Stimulated activated CD4-positive, alpha-beta T cell treated with anti-CD3 and anti-CD28 coated beads, Interleukin-1b, Interleukin-23, amount 100 ng/mL, for 48 hours (primary cell): Measurements from ENCODE around the gene GRIFIN.

Experiments
- DNase-seq: peaks from one replicate; pipeline ENCODE4 v3.0.0-alpha.2; 2020

The GRIFIN gene

DNA sequence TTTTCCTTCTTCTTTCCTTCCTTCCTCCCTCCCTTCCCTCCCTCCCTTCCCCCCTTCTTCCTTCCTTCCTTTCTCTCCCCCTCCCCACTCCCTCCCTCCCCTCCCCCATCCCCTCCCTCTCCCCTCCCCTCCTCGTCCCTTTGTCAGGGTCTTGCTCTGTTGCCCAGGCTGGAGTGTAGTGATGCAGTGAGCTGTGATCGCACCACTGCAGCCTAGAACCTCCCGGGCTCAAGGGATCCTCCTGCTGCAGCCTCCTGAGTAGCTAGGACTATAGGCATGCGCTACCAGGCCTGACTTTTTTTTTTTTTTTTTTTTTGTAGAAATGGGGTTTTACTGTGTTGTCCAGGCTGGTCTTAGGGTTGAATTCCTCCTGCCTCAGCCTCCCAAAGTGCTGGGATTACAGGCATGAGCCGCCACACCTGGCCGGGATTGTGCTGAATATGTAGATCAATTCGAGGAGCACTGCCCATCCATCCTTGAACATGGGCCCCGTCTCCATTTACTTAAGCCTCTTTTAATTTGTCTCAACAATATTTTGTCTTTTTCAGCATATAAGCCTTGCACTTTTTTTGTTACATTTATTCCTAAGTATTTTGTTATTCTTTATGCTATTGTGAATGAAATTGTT lies 23.4 kb downstream of the GRIFIN start:
- no peak for DNase-seq

DNA sequence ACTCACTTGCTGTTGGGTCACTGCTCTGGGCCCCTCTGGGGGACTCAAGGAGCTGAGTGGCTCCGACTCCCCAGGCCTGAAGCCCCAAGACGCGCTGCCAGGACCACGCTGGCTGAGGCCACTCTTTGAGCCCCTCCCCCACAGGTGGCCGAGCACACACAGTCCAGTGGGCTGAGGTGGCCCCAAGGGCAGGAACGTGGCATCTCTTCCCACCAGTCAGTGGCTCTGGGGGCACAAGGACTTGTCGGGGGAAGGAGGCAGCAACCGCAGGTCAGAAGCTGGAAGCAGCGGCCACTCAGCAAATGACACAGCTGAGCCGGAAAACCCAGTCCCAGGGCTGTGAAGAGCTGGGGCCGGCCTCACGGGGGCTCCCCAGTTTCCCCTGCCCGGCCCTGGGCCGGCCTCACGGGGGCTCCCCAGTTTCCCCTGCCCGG lies 24.1 kb downstream of the GRIFIN start:
- no peak for DNase-seq

DNA sequence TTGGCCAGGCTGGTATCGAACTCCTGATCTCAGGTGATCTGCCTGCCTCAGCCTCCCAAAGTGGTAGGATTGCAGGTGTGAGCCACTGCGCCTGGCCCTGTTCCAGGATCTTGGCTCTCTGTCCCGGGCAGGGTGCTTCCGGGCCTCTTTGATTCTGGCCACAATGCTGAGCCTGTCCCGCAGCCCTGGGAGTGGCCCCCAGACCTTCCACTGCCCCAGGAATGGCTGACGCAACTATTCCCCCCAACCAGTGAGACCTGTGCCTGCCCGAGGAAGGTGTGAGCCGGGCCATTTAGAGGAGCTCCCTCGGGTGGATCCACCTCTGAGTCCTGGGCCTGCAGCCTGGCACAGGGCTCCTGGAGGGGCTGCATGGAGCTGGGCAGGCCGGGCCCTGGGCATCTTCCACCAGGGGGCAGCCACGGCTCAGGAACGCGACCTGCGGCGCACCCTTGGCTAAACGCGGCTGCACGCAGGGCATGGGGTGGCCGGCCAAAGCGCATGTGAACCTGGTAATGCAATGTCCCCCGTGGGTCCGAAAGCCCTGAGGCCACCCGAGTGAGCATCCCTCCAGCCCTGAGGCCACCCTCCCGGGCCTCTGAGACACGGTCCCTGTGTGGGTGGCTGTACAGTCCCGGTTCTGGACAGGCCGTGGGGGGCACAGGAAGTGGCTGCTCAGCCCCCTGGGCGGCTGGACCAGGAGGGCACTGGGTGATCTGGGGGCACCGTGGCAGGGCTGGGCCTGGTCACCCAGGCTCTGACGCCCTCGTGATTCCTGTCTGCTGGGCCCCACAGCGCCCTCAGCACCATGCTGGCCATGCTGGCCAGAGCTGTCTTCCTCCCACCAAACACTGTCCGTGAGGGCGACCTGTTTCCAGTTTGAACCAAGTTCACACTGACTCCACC lies 24.8 kb downstream of the GRIFIN start:
- DNase-seq = peak; percentile 77

DNA sequence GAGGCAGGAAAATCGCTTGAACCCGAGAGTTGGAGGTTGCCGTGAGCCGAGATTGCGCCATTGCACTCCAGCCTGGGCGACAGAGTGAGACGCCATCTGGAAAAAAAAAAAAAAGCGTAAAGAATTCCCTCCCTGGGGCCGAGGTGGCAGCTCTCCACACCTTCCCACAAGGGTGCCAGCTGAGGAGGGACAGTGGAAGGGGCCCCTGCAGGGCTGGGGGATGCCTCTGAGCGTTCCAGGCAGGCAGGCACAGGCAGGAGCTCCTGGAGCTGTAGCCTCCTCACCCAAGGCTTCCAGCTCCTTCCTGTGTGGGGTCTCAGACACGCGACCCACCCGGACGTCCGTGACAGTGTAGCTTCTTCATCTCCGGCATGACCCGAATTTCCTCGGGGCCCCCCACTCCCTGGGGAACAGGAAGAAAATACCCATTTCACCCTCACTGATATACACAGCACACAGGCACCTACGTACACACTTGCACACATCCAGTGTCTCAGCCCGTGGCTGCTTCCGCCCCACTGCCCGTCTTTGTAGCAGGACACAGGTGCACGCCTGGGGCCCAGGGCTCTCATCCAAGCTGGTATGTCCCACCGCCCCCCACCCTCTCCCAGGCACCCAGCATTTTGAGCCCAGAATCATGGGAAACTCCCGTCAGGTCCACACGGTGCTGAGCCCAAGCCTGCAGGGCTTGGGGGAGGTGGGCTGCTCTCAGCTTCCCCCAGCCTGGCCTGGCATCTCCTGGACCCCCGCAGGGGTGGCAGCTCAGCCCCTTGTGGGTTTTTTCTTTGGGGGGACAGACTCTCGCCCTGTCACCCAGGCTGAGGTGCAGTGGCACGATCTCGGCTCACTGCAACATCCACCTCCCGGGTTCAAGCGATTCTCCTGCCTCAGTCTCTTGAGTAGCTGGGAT lies 25.7 kb downstream of the GRIFIN start:
- DNase-seq = no peak

DNA sequence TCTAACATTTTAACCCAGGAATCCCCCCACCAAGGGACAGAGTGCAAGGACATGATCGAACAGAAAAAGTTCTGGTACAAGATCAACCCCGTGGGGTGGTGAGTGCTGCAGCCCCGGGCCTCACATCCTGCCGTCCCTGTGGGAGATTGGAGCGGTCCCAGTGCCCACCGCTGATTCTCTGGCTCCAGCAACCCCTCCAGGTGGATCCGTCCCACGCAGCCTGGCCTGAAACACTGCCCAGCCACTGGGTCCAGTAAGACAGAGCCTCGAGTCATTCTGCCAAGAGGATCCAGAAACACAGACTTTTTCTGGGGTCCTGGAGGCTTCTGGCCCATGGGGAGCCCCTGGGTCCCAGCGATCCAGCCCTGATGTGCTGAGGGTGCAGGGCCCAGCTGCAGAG lies 29.5 kb downstream of the GRIFIN start:
- no peak for DNase-seq

DNA sequence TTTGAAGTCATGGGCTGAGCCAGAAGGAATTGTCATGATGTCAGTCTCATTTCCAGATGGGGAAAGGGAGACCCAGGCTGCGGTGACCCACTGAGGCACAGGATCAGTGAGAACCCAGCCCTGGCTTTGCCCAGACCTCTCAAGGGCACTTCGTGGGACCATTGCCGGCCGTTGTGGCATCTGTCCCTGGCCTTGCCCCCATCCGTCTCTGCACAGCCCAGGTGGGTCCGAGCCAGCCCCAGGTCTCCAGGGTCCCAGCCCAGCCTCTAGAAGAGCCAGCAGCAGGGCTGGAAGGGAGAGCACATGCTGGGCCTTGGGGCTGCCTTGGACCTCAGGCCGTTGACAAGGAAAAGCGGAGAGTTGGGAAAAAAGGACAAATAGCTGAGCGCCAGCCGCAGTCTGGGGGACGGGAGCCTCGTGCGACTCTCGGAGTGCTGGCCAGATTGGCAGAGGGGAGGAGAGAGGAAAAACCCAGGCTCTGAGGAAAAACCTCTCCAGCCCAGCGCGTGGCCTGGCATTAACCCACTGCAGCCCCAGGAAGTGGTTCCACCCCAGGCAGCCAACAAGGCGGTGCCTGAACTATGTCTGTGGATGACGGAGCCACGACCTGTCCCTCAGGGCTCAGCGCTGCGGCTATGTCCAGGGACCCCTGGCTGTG lies 30.2 kb downstream of the GRIFIN start:
- no peak for DNase-seq

DNA sequence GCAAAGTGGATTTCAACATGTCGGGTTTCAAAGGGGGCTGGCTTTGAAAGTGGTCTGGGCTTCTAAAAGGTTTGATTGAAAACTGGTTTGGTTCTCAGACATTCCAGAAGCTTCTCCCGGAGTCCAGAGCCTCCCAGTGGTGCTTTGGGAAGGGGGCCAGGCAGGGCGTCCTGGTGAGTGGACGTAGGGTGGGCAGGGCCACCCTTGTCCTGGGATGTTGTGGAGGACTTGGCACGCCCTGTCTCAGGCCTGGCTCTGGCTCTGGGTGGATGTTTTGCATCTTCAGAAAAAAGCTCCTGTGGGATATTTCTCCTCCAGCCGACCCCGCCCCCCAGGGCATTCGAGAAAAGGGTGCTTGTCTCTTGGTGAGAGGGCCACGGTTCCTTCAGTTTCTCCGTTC lies 31.2 kb downstream of the GRIFIN start:
- DNase-seq = no peak

DNA sequence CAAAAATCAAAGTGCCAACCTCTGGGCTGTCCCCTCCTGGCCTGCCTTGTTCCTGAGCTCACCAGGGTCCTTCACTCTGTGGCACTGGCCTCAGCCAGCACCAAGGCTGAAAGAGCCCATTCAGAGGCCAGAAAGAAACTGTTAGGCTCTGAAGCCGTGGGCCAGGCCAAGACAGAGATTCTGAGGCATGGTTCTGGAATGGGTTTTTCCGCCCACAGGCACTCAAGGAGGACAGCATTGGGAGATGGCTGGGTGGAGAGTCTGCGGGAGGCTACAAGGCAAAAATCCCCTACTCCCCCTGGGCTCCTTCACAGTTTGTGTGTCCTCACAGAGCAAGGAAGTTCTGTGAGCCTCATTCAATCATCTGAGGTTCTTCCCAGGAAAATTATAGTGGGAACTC lies 31.7 kb downstream of the GRIFIN start:
- no peak for DNase-seq

DNA sequence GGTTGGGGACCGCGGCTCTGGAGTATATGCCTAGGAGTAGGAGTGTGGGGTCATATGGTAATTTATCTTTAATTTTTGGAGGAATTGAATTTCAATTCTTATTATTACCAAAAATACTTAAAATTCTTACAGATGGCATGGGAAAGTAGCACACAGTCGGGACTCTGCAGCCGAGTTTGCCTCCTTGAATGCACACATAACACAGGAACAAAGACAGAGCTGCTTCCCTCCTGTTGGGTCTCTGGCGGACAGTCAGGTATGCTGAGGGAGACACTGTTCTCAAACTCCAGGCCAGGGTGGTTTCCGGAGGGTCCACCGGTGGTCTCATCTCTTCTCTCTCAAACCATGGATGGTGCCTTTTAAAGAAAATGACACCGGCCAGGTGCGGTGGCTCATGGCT lies 32.7 kb downstream of the GRIFIN start:
- DNase-seq = no peak

DNA sequence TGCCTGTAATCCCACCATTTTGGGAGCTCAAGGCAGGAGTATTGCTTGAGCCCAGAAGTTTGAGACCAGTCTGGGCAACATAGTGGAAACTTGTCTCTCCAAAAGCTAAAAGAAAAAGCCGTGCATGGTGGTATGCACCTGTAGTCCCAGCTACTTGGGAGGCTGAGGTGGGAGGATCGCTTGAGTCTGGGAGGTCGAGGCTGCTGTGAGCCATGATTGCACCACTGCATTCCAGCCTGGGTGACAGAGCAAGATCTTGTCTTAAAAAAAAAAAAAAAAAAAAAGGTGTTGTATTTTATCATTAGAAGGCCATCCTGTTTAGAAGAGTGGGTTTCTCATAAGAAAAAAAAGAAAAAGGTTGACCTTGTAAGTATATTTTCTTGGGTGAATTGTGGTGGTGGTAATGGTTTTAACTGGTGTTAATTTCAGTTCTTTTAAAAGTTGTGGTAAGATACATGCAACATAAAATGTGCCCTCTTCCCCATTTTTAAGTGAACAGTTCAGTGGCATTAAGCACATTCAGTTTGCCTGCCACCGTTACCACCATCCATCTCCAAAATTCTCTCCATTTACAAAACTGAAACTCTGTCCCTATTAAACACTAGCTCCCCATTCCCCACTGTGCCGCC lies 34.7 kb downstream of the GRIFIN start:
- DNase-seq = no peak

DNA sequence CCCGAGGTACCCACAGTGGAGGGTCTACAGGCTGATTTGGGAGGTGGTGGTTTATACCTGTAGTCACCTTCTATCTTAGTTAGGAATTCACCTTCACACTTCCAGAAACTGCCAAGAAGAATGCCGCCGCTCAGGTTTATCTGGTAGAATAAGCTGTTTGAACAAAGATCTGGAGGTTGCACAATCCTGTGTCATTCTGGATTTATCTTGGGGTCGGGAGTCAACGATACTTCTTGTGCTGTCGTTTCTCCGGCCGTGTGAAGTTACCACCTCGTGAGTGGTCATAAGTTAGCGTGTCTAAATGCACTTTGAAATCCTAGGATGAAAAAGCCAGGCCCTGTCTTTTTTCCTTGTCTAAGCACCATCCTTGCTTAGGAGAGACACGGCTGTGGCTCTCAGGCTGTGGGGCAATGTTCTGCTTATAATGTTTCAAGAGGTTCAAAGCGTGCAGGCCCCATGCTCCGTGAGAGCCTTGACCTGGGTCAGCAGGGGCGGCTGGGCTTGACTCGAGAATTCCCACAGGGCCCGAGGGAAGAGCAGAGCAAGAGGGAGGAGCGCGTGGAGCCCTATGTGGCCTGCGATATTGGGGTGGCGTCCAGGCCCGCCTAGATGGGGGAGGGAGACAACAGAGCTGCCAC lies 35.5 kb downstream of the GRIFIN start:
- DNase-seq = no peak

DNA sequence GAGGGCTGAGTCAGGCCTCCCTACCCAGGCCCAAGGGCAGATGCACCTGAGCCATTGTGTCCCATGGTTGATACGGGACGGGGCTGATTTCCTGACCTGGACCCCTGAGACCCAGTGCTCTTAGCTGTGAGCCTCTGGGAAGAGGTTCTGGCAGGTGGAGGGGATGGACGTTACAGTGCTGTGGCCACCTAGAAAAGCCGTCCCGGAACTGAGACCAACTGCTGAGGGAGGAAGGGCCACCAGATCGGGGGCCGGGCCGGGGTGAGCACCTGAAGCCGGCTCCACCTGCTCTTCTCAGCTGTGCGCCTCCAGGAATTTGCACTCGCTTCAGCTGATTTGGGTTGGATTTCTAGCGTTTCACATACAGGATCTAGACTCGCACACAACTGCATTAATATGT lies 37.4 kb downstream of the GRIFIN start:
- no peak for DNase-seq

DNA sequence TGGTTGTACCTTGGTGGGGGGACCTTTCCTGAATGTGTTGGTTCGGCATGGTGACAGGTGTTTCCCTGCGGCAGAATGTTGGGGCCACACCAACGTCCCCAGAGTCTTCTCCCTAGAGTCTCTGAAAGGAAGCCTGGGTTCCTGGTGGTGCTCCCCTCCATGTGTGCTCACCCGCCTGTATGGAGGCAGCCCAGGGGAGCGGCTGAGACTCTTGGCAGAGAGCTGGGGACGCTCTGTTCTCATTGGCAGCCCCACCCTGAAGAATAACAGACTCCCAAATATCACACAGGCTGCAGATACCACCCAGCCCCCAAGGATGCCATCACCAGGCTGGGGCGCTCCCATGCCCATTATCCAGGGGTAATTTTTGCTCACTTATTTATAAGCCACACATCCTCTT lies 38.0 kb downstream of the GRIFIN start:
- DNase-seq = no peak

DNA sequence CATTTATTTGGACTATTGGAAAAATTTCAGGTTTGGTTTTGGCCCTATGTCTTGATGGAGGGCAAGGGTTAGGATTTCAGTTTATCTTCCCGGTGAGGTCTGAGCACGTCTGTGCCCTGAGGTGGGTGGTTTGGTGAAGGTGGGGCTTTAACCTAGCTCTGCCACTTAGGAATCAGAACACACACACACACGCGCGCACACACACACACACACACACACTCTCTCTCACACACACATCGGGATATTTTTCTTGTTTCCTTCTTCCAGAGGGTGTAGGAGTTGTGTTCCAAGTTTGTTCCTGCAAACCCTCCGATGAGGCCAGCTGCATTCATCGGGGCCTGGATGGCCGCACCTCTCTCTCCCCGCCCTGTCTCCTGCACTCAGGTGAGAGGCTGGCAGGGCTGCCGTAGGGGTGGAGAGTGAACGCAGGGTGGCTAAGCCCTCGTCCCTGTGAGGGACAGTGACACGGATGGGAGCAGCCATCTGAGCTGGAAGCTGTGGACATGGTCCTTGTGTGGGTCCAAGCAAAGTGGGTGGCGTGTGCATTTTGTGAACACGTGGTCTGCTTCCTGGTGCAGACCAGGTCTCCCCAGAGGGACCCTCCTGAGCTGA lies 38.6 kb downstream of the GRIFIN start:
- DNase-seq = no peak

DNA sequence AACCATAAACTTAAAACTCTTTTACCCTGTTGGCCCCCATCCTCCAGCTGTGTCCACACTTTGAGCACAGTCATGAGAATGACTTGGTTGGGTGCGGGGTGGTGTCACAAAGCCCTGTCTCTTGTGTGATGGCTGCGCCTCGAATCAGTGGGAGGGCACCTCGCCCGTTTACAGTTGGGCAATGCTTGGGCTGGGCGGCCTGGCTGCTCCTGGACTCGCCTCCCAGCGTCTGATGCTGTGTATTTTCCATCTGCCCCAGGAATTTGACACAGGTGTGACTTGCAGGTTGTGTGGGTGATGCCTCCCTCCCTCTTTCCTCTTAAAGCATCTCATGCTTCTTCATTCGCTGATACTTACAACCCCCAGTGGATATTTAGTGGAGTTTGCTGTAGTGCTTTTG lies 39.1 kb downstream of the GRIFIN start:
- DNase-seq = no peak

DNA sequence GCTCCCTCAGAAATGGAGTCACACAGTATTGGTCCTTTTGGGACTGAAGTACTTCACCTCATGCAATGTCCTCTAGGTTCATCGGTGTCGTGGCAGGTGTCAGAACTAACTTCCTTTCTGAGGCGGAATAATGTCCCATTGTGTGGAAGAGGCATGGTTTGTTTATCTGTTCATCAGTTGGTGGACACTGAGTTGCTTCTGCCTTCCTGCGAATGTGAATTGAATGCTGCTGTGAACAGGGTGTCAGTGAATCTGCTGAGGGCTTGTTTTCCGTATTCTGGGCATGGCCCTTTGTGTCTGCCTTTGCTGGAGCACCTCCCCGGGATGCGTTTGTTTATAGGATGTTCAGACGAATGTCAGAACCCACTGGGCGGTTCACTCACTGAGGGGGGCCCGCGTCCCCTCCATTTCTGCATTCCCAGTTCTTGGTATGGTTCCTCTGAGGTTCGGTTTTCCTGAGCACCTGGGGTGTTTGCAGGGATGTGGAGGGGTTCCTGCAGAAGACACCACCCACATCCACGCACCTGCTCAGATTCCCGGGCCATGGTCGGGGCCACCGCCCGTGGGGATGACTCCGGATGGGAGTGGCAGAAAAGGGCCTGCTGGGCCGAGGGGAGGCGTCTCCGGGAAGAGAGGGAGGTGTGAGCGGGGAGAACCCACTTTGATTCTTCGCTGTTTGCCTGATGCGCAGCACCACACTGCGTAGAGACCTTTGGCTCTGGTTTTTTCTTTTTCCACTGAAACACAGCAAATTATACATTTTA lies 39.7 kb downstream of the GRIFIN start:
- no peak for DNase-seq

DNA sequence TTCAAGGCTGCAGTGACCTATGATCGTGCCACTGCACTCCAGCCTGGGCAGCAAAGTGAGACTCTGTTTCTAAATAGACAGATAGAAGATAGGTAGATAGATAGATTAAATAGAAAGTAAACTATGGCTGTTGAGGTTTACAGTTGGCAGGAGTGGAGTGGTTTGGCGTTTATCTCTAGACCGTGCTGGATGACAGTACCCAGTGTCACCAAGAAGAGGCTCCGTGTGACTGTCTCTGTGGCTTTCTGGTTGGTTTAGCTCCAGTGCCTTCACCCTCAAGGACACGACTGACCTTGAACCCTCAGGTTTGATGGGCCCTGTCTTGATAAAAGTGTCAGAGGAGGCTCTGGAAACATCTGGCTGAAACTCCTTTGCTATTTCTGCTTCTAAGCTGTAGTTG lies 41.1 kb downstream of the GRIFIN start:
- DNase-seq = no peak

DNA sequence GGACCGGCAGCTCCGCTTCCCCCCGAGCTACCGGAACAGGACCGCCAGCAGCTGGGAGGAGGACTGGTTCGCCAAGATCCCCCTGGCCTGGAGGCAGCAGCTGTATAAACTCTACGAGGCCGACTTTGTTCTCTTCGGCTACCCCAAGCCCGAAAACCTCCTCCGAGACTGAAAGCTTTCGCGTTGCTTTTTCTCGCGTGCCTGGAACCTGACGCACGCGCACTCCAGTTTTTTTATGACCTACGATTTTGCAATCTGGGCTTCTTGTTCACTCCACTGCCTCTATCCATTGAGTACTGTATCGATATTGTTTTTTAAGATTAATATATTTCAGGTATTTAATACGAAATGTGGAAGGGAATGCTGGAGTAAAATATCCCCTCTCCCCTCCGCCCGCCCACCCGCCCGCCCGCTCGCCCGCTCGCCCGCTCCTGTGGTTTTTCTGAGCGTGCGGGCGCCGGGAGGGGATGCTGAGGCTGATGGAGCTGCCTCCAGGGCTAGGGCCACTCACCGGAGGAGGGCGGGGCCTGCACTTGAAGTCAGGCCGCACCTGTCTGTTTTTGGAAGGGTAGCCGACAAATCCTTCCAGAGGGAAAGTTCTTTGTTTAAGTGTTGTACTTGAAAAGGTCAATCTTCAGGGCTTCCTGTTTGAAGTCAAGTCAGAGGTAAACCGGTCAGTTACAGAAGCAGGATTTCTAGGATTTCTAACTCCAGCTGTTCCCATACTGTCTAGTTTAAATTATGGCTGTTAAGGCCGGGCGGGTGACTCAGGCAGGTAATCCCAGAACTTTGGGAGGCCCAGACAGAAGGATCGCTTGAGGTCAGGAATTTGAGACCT lies 42.3 kb downstream of the GRIFIN start:
- no peak for DNase-seq

DNA sequence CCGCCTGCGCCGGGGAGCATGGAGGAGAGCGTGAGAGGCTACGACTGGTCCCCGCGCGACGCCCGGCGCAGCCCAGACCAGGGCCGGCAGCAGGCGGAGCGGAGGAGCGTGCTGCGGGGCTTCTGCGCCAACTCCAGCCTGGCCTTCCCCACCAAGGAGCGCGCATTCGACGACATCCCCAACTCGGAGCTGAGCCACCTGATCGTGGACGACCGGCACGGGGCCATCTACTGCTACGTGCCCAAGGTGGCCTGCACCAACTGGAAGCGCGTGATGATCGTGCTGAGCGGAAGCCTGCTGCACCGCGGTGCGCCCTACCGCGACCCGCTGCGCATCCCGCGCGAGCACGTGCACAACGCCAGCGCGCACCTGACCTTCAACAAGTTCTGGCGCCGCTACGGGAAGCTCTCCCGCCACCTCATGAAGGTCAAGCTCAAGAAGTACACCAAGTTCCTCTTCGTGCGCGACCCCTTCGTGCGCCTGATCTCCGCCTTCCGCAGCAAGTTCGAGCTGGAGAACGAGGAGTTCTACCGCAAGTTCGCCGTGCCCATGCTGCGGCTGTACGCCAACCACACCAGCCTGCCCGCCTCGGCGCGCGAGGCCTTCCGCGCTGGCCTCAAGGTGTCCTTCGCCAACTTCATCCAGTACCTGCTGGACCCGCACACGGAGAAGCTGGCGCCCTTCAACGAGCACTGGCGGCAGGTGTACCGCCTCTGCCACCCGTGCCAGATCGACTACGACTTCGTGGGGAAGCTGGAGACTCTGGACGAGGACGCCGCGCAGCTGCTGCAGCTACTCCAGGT lies 43.1 kb downstream of the GRIFIN start:
- DNase-seq = no peak
